K562 (cell line): Measurements from ENCODE around the gene ADPRHL1. TPM values are rescaled to one million over a fixed set of nuclear protein-coding genes. Genes with fewer than 3 reads are reported as not detected.

ENCODE experiments used
- ATAC-seq: fragments of 200-7000 bp; cut with Tn5 transposase; 3 replicates; pipeline ENCODE4 v1.9.1; 2020; ENCODE audit warnings: moderate library complexity
- BruUV-seq: library from RNA; stranded (reverse); fragments of 400-500 nt; replicated peaks from 2 replicates; lab custom pipeline; 2021; lab: Mats Ljungman, UMichigan
- CTCF ChIA-PET: fragments of 300-600 bp; formaldehyde crosslinking; extraction: SDS; loops from one replicate; lab custom pipeline; 2021; ENCODE audit warnings: low intra/inter-chr PET ratio; lab: Yijun Ruan, JAX
- POLR2A ChIA-PET: fragments of 300-600, 350-650 bp; sonication (Branson Sonifier 250); formaldehyde crosslinking; extraction: SDS; loops from one replicate; lab custom pipeline; 2021; ENCODE audit warnings: antibody characterized with exemption, inconsistent platforms; lab: Yijun Ruan, JAX
- DNase-seq, 4 experiments: peaks; one replicate each; pipeline versions ENCODE4 v3.0.0 to v3.0.0-alpha.2; 2011 to 2018; ENCODE audit warnings: low spot score in 3 of 4, mixed read lengths in 3 of 4; ENCODE audit errors: extremely low read depth in 1 of 4
- FAIRE-seq: peaks from 2 replicates; lab custom pipeline; 2011; peaks lifted over from hg19 to GRCh38; lab: Jason Lieb, UNC
- H2AFZ ChIP-seq: 2 replicates; pipeline ENCODE4 v1.6.0; 2011; ENCODE audit warnings: low read depth, low read length, control low read depth, inconsistent platforms
- H3K27ac ChIP-seq: fragments of 200-600 bp; 3 replicates; pipeline ENCODE4 v1.8.0; 2011; ENCODE audit warnings: low read depth, mild to moderate bottlenecking, control low read depth, inconsistent platforms, low read length, moderate library complexity, mixed read lengths; ENCODE audit errors: extremely low read depth
- H3K27me3 ChIP-seq, 2 experiments: fragments of 300-600 bp in 1 of 2; 2 replicates in 1 of 2; 3 replicates in 1 of 2; pipeline versions ENCODE4 v1.6.0 to v1.8.0; 2011; ENCODE audit warnings: inconsistent platforms in 2 of 2, low read length in 2 of 2, mild to moderate bottlenecking in 1 of 2, mixed read lengths in 1 of 2, moderate library complexity in 1 of 2; ENCODE audit not compliant: control insufficient read depth in 2 of 2, insufficient read depth in 2 of 2
- H3K36me3 ChIP-seq: fragments of 300-600 bp; 3 replicates; pipeline ENCODE4 v1.8.0; 2011; ENCODE audit warnings: mild to moderate bottlenecking, low read length, inconsistent platforms; ENCODE audit not compliant: control insufficient read depth, insufficient read depth
- H3K4me1 ChIP-seq, 2 experiments: fragments of 200-600 bp in 1 of 2; replicated peaks in 1 of 2; 2 replicates in 1 of 2; 3 replicates in 1 of 2; pipeline versions ENCODE4 v1.5.1 to v1.8.0; 2011; ENCODE audit warnings: inconsistent platforms in 2 of 2, low read length in 2 of 2, mild to moderate bottlenecking in 1 of 2, mixed read lengths in 1 of 2, moderate library complexity in 1 of 2; ENCODE audit not compliant: control insufficient read depth in 2 of 2, insufficient read depth in 2 of 2
- H3K4me2 ChIP-seq: 2 replicates; pipeline ENCODE4 v1.6.1; 2011; ENCODE audit warnings: low read length, control low read depth, inconsistent platforms, mixed read lengths; ENCODE audit not compliant: insufficient read depth
- H3K4me3 ChIP-seq: fragments of 200-600 bp; sonication (generic), shearing (Covaris generic); 2 replicates; pipeline ENCODE4 v1.5.1; 2016; ENCODE audit warnings: control low read depth, inconsistent platforms
- H3K79me2 ChIP-seq: fragments of 200-600 bp; 3 replicates; pipeline ENCODE4 v1.8.0; 2011; ENCODE audit warnings: low read length, inconsistent platforms; ENCODE audit not compliant: control insufficient read depth, insufficient read depth
- H3K9ac ChIP-seq, 2 experiments: 2 replicates each; pipeline versions ENCODE4 v1.6.0 to v1.6.1; 2011; ENCODE audit warnings: low read depth in 2 of 2, low read length in 2 of 2, control low read depth in 1 of 2, inconsistent platforms in 1 of 2, mild to moderate bottlenecking in 1 of 2, mixed read lengths in 1 of 2; ENCODE audit not compliant: insufficient read depth in 1 of 2
- H3K9me1 ChIP-seq: one replicate; pipeline ENCODE4 v1.6.0; 2011; ENCODE audit warnings: inconsistent platforms, mild to moderate bottlenecking, low read length, moderate library complexity; ENCODE audit not compliant: control insufficient read depth, insufficient read depth
- H3K9me3 ChIP-seq: replicated peaks from 2 replicates; pipeline ENCODE4 v1.5.1; 2011; ENCODE audit warnings: low read depth, low read length, inconsistent platforms; ENCODE audit not compliant: control insufficient read depth, insufficient read depth
- H4K20me1 ChIP-seq: replicated peaks from 2 replicates; pipeline ENCODE4 v1.6.1; 2011; ENCODE audit warnings: low read length, inconsistent platforms, mixed read lengths; ENCODE audit not compliant: control insufficient read depth, insufficient read depth
- CTCF ChIP-seq, 3 experiments: IDR thresholded peaks in 2 of 3; conservative IDR thresholded peaks in 1 of 3; 2 replicates each; pipeline ENCODE4 v1.5.1; 2011 to 2012; ENCODE audit warnings: low read length in 3 of 3, mild to moderate bottlenecking in 3 of 3, control low read depth in 2 of 3, improper control_type of control experiment in 1 of 3, inconsistent platforms in 1 of 3, low read depth in 1 of 3, mixed read lengths in 1 of 3, moderate library complexity in 1 of 3; ENCODE audit not compliant: insufficient read depth in 2 of 3
- RAD21 ChIP-seq, 2 experiments: fragments of 250-450 bp in 1 of 2; fragments of 450-650 bp in 1 of 2; sonication (Bioruptor Pico) in 1 of 2; formaldehyde crosslinking in 1 of 2; IDR thresholded peaks in 1 of 2; conservative IDR thresholded peaks in 1 of 2; 2 replicates each; pipeline versions ENCODE4 v1.4.0 to v1.8.0; 2020 to 2022; ENCODE audit warnings: mild to moderate bottlenecking in 2 of 2, moderate library complexity in 1 of 2
- REST ChIP-seq, 2 experiments: fragments of 450-650 bp; formaldehyde crosslinking in 1 of 2; IDR thresholded peaks; 2 replicates each; pipeline versions ENCODE4 v1.4.0 to v1.6.1; 2014 to 2020; ENCODE audit warnings: mild to moderate bottlenecking in 2 of 2, borderline replicate concordance in 1 of 2, low read depth in 1 of 2
- ZNF431 ChIP-seq: sonication (generic); formaldehyde crosslinking; IDR thresholded peaks from 2 replicates; pipeline ENCODE4 v1.8.0; 2022; ENCODE audit warnings: mild to moderate bottlenecking, missing genetic modification reagents
- WGBS: fragments of 100-300 bp; shearing (Covaris generic); methylation state at CpG from one replicate; pipeline ENCODE4 v1.1.6; 2016; ENCODE audit warnings: low coverage, mixed read lengths; ENCODE audit not compliant: insufficient coverage; ENCODE audit errors: missing lambda C conversion rate; 5-methylcytosine and 5-hydroxymethylcytosine counted together
- in situ Hi-C: fragments of 300-500 bp; cut with MboI; formaldehyde crosslinking; loops from 4 replicates; pipeline ENCODE4 v1.15.0; 2018; ENCODE audit warnings: inconsistent platforms, mixed read lengths
- intact Hi-C: fragments of 100-400 bp; cut with micrococcal nuclease; formaldehyde crosslinking; loops from 2 replicates; pipeline ENCODE4 v1.14.2; 2022
- polyA plus RNA-seq, 8 experiments: library from polyadenylated mRNA; depleted of rRNA in 4 of 8; stranded (reverse) in 5 of 8; unstranded in 3 of 8; fragments of >200 nt; fragmentation: Nextera tagmentation in 2 of 8; fragmentation: Illumina TruSeq in 1 of 8; extraction: Ambion mirVana in 2 of 8; extraction: Trizol in 1 of 8; gene quantifications; 2 replicates each; pipeline versions ENCODE4 v1.2.1 to v1.2.3, GENCODE V29; 2011 to 2014; ENCODE audit warnings: inconsistent platforms in 1 of 8, missing spikeins in 1 of 8
- total RNA-seq, 7 experiments: library from RNA; depleted of rRNA in 6 of 7; stranded (reverse); fragments of >200 nt in 6 of 7; fragmentation: Illumina TruSeq in 2 of 7; extraction: Trizol in 2 of 7; gene quantifications; 2 replicates each; pipeline versions ENCODE4 v1.2.1 to v1.2.3, GENCODE V29; 2011 to 2021; ENCODE audit warnings: low replicate concordance in 1 of 7

ADPRHL1 gene
- total and polyA plus RNA-seq, 9 of the 15 experiments (the other 6 are each of a cell fraction or from before 2014, with no cell fraction given), result 0.06 to 0.76 (median 0.37) TPM; not detected in 1

- 5% methylated on average over 35 of the region's 38 CpGs for WGBS
- no TSS peak for BruUV-seq
- Histone ChIP-seq H3K4me2 (no peak overlapping the region), H3K79me2 (no peaks in the 10 kb centered on the region), H3K4me1 (peaks cover 0 to 51% of the 10 kb centered on the region in 2 experiments; a peak in 2 of 5 replicates), H3K27me3 (peaks cover 57 to 94% of the 10 kb centered on the region in 2 experiments), H4K20me1 (peaks cover 5% of the 10 kb centered on the region), H2AFZ (no peak overlapping the region), H3K9me1 (no peaks in the 10 kb centered on the region), H3K36me3 (no peaks in the 10 kb centered on the region), H3K27ac (no peak overlapping the region), H3K9me3 (no peaks in the 10 kb centered on the region), H3K4me3 (no peak overlapping the region), H3K9ac (peak overlapping the region in 1 of 2 experiments; percentile 35; a peak in 2 of 4 replicates)
- FAIRE-seq, result no peak
- CTCF ChIA-PET, result interaction anchor here (0.5 kb wide), 1 partner anchor 37 kb away, joined by 3 read pairs; no protein-coding TSS in a partner anchor
- intact Hi-C loops (loop anchor here (5.0 kb wide), 1 partner anchor 157 kb away; no protein-coding TSS in a partner anchor), in situ Hi-C loops (no loop called here)
- peak; percentile 16 to 27 (median 17); a peak in 2 of 6 replicates for TF ChIP-seq CTCF (IDR thresholded peaks at IDR 0.05 in 2 of 3, conservative IDR thresholded peaks at IDR 0.05 in 1 of 3; ENCODE audit: insufficient read depth in 2 of 3, low read depth in 1 of 3, low read length in 3 of 3)
- peak in 1 of 2 experiments; percentile 39; a peak in 1 of 4 replicates for TF ChIP-seq RAD21 (CRISPR knock-in tag; conservative IDR thresholded peaks at IDR 0.05 in 1 of 2, IDR thresholded peaks at IDR 0.05 in 1 of 2)
- TF ChIP-seq ZNF431 (CRISPR knock-in tag), result no peak
- peak; percentile 28; the same call in 1 of the 2 replicates for TF ChIP-seq REST (IDR thresholded peaks at IDR 0.05; ENCODE audit: borderline replicate concordance)
- TF ChIP-seq REST (CRISPR knock-in tag; IDR thresholded peaks at IDR 0.05; ENCODE audit: low read depth), result no peak
- DNase-seq, result peak in 2 of 4 experiments; percentile 26 to 32
- ATAC-seq, result peak; percentile 85
- POLR2A ChIA-PET, result no interaction called here
These were observed 47.6 kb downstream of the ADPRHL1 start for GRCh38 chr13:113405481-113406300.
